ENCODE results near the gene TAF10.

Gene TAF10

DNA sequence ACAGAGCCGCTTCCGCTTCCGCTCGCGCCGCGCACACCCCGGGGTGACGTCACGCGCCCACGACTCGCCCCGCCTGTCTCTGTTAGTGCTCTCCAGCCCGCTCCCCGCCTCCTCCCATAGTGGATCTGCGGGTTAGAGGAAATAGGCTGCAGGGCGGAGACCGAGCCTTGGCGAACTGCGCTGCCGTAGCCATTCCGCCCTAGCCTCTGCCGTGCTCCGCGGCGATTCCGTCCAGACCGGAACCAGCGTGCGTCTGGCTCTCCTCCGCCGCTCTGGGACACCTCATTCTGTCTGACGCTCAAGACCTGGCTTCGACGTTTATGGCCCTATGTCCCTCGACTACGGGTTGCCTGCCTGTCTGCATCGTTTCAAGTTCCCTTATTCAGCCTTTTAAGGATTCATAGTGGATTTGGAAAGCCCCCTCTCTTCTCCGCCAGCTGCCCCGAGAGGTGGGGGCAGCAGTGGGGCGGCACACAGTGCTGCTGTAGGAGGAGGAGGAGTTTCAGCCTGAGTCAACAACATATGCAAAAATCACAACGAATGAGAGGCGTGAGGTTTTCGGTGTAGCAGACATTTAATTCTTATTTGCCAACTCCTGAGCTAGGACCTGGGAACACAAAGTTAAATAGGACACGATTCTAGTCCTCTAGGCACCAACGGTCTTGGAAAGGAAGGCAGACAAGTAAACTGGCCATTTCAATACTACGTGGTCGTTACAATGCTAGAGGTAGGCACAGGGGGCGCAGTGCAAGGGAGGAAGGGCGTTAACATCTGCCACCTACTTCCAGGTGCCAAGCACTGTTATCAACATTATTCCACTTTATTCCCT is at the start of gene TAF10:
Gene TAF10, minus strand, starts transcription at position 4 of the 829 bp plus-strand sequence. CDS start 27 bp downstream, outside the sequence.
- peak; percentile 98 for DNase-seq (ENCODE audit: low read depth)

- DNase-seq (ENCODE audit: low read depth): no peak
Observed at GRCh38 chr11:6660712-6661111, 48.7 kb upstream of the TAF10 start.

GRCh38 chr11:6658647-6659046 is 46.6 kb upstream of the TAF10 start:
- no peak for DNase-seq (ENCODE audit: low read depth)

DNA sequence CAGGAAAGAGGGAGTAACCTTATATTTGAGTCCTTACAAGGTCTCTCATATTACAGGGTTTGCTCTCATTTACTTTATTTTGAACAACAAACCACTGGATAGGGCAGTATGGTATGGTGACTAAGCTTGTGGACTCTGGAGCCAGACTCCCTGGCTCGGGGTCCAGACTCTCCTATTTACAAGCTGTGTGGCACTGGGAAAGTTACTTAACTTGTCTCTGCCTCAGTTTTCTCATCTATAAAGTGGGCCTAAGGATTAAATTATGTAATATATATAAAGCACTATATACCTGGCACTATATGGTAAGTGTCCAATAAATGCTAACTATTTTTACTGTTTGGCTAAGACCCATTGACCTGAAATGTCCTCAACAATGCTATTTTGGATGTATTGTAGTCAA is 45.3 kb upstream of the TAF10 start:
- DNase-seq (ENCODE audit: low read depth): peak; percentile 42

DNA sequence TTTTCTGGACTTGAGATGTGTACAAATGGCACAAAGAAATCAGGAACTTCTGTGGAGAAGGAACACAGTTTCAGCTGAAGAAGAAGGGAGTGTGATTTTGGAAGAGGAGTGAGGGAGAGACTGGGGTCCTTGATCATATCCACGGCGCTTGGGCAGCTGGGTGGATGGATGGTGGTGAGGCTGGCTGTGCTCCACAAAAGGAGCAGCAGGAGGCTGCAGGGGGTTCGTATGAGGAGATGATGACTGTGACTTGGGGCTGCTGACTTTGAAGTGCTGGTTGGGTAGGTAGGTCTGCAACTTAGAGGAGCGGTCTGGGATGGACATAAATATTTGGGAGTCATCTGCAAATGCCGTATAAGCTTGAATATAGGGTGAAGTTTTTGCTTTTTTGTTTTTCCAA is 44.9 kb upstream of the TAF10 start:
- peak; percentile 15 for DNase-seq (ENCODE audit: low read depth)

DNA sequence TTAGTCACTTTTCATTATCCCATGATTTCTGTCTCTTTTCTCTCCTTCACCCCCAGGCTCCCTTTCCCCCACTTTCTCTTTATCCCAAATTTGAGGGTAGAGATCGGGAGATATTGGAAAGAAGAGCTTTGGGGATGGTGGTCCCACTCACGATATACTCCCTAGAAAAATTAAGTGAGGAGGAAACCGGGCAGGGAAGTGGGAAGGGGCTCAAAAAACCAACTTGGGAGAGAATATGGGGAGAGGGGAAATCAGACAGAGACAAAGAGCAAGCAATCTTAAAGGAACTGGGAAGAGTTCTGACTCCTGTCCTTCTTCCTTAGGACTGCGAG is 44.5 kb upstream of the TAF10 start:
- no peak for DNase-seq (ENCODE audit: low read depth)

DNA sequence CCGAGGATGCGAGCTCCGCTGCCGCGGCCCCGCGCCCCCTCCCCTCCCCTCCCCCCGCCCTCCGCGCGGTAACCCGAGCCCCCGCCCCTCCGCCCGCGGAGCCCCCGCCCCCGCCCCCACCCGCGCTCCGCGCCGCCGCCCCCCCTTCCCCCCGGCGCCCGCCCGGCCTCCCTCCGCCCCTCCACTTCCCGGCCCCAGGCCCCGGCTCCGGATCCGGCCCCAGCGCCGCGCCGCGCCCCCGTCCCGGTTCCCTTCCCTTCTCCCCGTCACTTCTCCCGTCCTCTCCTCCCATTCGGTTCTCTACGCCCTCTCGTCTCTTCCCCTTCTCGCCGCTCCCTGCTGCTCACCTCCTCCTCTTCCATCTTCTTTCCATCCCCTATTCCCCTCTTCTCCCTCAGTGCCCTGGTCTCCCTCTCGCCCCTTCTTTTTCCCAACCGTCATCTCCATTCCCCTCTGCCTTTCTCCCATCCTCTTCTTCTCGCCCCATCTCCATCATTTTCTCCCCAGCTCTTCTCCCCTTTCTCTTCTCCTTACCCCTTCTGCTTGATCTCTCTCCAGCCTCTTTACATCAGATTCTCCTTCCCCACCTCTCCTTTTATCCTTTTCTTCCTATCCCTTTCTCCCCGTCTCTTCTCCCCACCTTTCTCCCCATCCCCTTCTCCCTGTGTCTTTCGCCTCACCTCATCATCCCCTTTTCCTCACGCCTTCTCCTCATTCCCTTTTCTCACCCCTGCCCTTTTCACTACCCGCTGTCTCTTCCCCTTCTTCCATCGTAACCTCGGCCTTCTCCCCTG is 44.0 kb upstream of the TAF10 start, which contains the start of gene DCHS1:
Gene DCHS1, minus strand, starts transcription at position 20 of the 794 bp plus-strand sequence. CDS start 14,196 bp downstream, outside the sequence.
- peak; percentile 34 for DNase-seq (ENCODE audit: low read depth)

DNA sequence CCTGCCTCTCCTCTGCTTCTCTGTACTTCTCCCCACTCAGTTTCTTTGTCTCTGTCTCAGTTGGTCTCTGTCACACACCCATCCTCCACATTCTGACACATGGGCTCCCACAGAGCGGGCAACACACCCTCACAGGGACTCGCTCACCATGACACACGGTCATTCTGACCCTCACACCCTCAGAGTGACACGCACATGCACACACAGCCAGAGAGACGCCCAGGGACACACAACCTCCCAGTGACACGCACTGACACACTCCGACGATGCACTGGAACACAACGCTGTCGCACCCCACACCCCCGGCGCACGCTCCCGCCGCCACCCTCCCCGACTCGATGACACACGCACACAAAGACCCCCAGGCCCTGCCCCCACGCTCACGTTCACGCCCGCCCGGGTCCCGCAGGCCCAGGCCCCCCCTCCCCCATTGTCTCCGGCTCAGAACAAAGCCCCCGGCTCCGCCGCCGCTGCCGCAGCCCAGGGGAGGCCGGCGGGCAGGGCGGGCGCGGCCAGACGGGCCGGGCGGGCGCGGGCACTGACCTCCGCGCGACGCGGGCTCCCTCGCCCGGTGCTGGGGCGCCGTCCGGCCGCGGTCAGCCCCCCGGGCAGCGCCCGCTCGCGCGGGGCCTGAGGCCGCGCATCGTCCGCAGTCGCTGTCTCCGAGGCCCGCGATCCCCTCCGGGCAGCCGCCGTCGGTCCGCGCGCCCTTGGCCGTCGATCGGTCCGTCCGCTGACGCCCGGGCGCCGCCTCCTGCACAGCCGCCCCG is 43.2 kb upstream of the TAF10 start:
- DNase-seq (ENCODE audit: low read depth): peak; percentile 50

DNA sequence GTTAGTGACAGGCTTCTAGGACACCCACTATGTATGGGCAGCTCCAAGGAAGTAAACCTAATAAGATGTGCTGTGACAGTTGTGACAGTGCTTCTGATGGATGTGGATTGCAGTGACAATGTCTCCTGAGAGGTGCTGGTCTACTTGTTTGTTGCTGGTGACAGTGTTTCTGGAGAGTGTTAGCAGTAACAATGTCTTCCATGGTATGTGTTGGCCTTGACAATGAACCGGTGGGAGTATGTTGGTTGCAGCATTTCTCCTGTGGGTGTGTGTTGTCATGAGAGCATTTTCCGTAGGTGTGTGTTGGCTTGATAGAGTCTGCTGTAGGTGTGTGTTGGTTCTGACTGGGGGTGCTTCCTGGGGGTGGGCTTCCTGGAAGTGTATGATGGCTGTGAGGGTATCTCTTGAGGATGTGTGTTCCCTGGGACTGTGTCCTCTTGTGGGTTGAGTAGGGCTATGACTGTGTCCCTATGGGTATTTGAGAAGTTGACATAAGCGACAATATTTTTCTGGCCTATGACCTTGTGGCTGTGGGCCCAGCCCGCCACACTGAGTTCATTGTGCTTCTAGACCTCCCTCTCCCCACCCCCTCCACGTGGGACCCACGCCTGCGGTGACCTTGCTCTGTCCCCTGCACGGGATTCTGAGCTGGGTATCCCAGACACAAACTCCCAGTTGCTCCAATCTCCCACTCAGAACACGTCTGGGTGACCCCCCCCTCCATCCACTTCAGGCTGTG is 42.4 kb upstream of the TAF10 start:
- no peak for DNase-seq (ENCODE audit: low read depth)

- DNase-seq (ENCODE audit: low read depth): no peak
Observed at GRCh38 chr11:6653656-6654055, 41.6 kb upstream of the TAF10 start.

DNA sequence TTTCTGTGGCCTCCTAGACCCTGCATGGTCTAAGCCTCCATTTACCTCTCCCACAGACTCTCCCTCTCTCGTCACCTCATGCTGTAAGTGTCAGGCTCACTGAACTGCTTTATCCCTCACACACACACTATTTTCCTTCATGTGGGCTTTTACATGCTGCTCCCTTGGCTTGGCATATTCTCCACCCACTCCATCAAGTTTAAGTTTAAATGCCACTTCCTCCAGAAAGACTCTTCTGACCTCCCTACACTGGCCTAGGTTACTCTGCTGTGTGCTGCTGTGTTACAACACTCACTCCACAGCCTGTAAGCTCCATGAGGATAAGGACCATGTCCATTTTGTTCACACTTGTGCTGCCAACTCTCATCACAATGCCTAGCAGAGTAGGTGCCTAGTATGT is 41.1 kb upstream of the TAF10 start:
- no peak for DNase-seq (ENCODE audit: low read depth)

GRCh38 chr11:6652182-6652581 is 40.2 kb upstream of the TAF10 start:
- DNase-seq (ENCODE audit: low read depth): no peak

DNA sequence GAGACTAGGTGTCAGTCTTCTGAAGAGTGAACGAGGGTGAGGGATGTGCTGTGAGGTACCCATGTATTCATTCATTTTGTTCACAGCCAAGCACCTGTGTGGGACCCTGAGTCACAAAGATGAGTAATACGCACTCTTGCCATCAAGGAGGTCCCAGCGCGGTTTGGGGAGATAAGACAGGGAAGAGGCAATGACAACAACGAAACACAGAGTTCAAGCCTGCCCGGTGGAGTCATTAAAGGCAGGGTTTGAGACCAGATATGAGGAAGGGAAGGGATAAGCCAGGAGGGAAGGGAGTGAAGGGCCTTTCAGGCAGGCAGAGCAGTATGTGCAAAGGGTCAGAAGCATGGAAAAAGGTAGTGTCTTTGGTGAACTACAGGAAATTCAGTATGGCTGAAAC is 39.0 kb upstream of the TAF10 start:
- no peak for DNase-seq (ENCODE audit: low read depth)

DNA sequence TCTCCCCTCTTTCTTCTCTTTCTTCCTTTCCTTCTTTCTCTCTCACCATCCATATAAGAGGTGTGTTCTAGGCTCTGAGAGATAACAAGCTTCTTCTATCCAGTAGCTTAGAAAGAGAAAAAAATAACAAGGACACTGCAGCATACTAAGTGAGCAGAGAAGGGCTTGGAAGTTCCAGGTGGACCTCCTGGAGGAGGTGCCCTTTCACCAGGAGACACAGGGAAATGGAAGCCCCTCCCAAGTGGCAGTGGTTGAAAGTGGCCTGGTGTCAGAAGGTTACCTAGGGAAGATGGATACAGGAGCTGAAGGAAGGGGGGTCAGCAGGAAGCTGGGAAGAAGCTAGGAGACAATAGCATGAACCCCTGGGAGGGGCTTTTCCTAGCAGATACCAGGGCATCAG is 38.1 kb upstream of the TAF10 start:
- DNase-seq (ENCODE audit: low read depth): no peak

DNA sequence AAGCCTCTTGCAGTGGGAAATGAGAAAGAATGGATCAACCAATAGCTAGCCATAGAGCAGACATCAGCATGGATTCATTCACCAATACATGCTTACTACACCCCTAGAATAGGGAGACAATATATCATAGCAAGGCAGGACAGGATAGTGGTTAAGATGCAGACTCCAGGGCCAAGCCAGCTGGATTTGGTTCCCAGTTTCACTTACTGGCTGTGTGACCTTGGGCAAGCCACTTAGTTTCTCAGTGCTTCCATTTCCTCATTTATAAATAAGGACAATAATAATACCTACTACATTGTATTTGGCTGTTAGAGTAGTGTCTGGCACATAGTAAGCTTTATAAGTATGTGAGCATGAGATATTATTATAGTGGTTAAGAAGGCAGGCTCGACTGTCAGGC is 36.5 kb upstream of the TAF10 start:
- no peak for DNase-seq (ENCODE audit: low read depth)

DNA sequence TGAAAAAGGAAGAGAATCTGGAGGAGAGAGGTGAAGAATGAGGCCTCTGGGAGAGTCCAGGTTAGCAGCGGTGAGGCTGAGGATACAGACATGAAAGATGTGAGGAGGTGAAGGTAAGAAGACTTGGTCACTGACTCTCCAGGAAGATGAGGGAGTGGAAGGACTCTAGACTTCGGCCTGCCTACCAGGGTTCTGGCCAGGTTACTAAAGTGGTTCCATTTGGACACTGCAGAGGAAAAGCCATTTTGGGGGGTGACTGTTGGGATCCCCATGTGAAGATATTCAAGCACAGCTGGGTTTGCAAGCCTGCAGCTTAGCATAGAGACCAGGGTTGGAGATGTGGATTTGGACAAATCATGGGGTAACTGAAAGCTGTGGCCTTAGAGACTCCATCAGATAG is 35.8 kb upstream of the TAF10 start:
- no peak for DNase-seq (ENCODE audit: low read depth)

GRCh38 chr11:6646918-6647679 is 35.1 kb upstream of the TAF10 start:
- peak; percentile 84 for DNase-seq (ENCODE audit: low read depth)

DNA sequence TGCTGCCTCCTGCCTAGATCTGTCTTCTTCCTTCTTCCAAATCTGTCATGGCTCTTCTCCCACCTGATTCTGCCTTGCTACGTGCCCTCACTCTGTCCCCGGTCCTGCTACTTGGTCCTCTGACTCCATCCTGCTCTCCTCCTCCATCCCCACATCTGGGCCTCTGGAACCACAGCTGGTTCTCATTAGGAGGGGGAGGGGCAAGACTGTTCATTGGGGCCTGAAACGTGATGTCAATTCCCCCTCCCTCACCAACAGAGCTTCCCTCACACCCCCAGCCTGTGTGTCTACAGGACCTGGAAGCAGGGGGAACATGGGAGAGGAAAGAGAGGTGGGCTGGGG is 34.5 kb upstream of the TAF10 start:
- DNase-seq (ENCODE audit: low read depth): peak; percentile 76

- DNase-seq (ENCODE audit: low read depth): peak; percentile 84
Observed at GRCh38 chr11:6646071-6646470, 34.1 kb upstream of the TAF10 start.

DNA sequence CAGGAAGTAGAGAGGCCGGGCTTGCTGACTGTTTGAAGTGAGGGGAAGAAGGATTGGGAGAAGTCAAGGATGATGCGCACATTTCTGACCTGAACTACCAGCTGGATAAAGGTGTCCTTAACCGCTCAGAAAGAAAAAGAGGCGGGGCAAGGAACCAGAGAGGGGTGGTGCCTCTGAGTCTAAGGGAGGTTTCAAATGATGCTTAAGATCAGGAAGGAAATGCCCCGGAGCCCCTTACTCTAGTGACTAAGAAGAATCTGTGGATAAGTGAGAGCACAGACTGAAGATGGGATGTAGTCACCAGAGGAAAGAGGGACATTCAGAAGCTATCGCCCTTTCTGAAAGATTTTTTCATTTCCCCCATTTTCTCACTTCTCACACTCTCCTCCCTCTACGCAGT is 30.9 kb upstream of the TAF10 start:
- no peak for DNase-seq (ENCODE audit: low read depth)

Measured in EH (cell line).